Lung (tissue), 12 donors: ENCODE data around the gene KCNAB2. TPM values are rescaled to one million over a fixed set of nuclear protein-coding genes. Genes with fewer than 3 reads are reported as not detected.

Source experiments
- ATAC-seq: fragments of 200-7000 bp; cut with Tn5 transposase; one replicate; pipeline ENCODE4 v1.9.1; 2020; ENCODE audit warnings: moderate number of reproducible peaks; ENCODE audit not compliant: insufficient read depth, low FRiP score
- DNase-seq, 3 donors: peaks; one replicate each; pipeline ENCODE4 v3.0.0-alpha.2; 2013 to 2017
- H3K27ac ChIP-seq, 2 donors: one replicate each; pipeline ENCODE4 v1.5.1; 2013; ENCODE audit warnings: mild to moderate bottlenecking in 2 of 2, moderate library complexity in 2 of 2, control low read depth in 1 of 2, inconsistent platforms in 1 of 2, low read depth in 1 of 2, low read length in 1 of 2
- H3K27me3 ChIP-seq, 3 donors: one replicate each; pipeline ENCODE4 v1.5.1; 2013; ENCODE audit warnings: low read length in 2 of 3; ENCODE audit not compliant: control insufficient read depth in 3 of 3, insufficient read depth in 3 of 3
- H3K36me3 ChIP-seq, 4 donors: one replicate each; pipeline ENCODE4 v1.5.1; 2013; ENCODE audit warnings: low read length in 4 of 4, mild to moderate bottlenecking in 1 of 4, moderate library complexity in 1 of 4; ENCODE audit not compliant: control insufficient read depth in 4 of 4, insufficient read depth in 4 of 4
- H3K4me1 ChIP-seq, 5 donors: one replicate each; pipeline ENCODE4 v1.5.1; 2013; ENCODE audit warnings: low read length in 5 of 5, mild to moderate bottlenecking in 2 of 5, moderate library complexity in 1 of 5; ENCODE audit not compliant: control insufficient read depth in 5 of 5, insufficient read depth in 5 of 5
- H3K4me3 ChIP-seq: one replicate; pipeline ENCODE4 v1.5.1; 2013; ENCODE audit warnings: mild to moderate bottlenecking, control low read depth, moderate library complexity
- H3K9ac ChIP-seq, 2 donors: one replicate each; pipeline ENCODE4 v1.5.1; 2013; ENCODE audit warnings: low read length in 2 of 2, control low read depth in 1 of 2; ENCODE audit not compliant: insufficient read depth in 1 of 2
- H3K9me3 ChIP-seq, 4 donors: one replicate each; pipeline ENCODE4 v1.5.1; 2013; ENCODE audit warnings: low read length in 3 of 4, mild to moderate bottlenecking in 1 of 4, moderate library complexity in 1 of 4; ENCODE audit not compliant: control insufficient read depth in 4 of 4, insufficient read depth in 3 of 4
- WGBS, 2 donors: extraction: QIAGEN DNeasy Blood & Tissue Kit; methylation state at CpG; one replicate each; pipeline ENCODE4 v1.1.7; 2013; 5-methylcytosine and 5-hydroxymethylcytosine counted together
- polyA plus RNA-seq, 2 donors: library from polyadenylated mRNA; stranded (reverse); fragments of 200-250 nt; gene quantifications; one replicate each; pipeline ENCODE4 v1.2.1, GENCODE V29; 2013
- total RNA-seq, 2 donors: library from RNA; depleted of rRNA in 1 of 2; stranded (reverse); fragments of >200 nt in 1 of 2; gene quantifications; one replicate each; pipeline ENCODE4 v1.2.1, GENCODE V29; 2014 to 2021
- TF ChIP-seq, protein P1 (sequence below): IDR thresholded peaks from 2 replicates; pipeline ENCODE4 v1.5.1; 2012; ENCODE audit warnings: mild to moderate bottlenecking; ENCODE audit errors: control extremely low read depth, extremely low read depth
- donor health status: control.
- donor health status: control.
- donor health status: Bipolar disorder and iron deficiency.
- donor health status: healthy.
- donor health status: DM: yes; HTN: yes; CAD: no.

Gene KCNAB2
- total and polyA plus RNA-seq, 4 donors = 13.7 to 86.4 (median 45.5) TPM

DNA sequence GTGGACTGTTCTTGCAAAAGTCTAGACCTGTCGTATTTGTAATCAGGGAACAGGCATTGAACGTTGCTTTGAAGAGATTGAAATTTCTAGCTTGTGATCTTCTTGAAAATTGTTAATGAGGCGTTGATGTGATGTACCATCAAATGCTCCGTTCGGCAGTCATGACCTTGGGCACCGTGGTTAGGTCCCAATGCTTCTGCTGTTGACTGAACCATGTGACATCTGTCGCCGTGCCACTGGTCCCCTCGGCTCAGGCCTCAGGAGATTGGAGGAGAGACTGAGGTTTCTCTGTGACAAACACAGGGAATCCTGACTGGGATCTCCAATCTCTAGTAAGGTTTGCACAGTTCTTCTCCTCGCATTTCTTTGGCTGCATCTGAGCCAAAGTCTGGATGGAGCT lies 18.1 kb upstream of the KCNAB2 start:
- no peak overlapping the region for H3K4me3 ChIP-seq
- TF ChIP-seq, protein P1, sequence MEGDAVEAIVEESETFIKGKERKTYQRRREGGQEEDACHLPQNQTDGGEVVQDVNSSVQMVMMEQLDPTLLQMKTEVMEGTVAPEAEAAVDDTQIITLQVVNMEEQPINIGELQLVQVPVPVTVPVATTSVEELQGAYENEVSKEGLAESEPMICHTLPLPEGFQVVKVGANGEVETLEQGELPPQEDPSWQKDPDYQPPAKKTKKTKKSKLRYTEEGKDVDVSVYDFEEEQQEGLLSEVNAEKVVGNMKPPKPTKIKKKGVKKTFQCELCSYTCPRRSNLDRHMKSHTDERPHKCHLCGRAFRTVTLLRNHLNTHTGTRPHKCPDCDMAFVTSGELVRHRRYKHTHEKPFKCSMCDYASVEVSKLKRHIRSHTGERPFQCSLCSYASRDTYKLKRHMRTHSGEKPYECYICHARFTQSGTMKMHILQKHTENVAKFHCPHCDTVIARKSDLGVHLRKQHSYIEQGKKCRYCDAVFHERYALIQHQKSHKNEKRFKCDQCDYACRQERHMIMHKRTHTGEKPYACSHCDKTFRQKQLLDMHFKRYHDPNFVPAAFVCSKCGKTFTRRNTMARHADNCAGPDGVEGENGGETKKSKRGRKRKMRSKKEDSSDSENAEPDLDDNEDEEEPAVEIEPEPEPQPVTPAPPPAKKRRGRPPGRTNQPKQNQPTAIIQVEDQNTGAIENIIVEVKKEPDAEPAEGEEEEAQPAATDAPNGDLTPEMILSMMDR = no peak
- peaks cover 0 to 21% (median 5%) of the 10 kb centered on the region in 3 donors for H3K27me3 ChIP-seq
- ATAC-seq (no peak), DNase-seq (no peak)
- no peaks in the 10 kb centered on the region for H3K9me3 ChIP-seq
- H3K9ac ChIP-seq = no peak overlapping the region
- 23 to 49% methylated on average over 10 of the region's 10 CpGs for WGBS, 2 donors
- peak overlapping the region in 1 of 2 donors; percentile 48 for H3K27ac ChIP-seq
- peaks cover 0 to 1% (median 0%) of the 10 kb centered on the region in 4 donors for H3K36me3 ChIP-seq
- H3K4me1 ChIP-seq = peaks cover 0 to 7% (median 0%) of the 10 kb centered on the region in 5 donors

DNA sequence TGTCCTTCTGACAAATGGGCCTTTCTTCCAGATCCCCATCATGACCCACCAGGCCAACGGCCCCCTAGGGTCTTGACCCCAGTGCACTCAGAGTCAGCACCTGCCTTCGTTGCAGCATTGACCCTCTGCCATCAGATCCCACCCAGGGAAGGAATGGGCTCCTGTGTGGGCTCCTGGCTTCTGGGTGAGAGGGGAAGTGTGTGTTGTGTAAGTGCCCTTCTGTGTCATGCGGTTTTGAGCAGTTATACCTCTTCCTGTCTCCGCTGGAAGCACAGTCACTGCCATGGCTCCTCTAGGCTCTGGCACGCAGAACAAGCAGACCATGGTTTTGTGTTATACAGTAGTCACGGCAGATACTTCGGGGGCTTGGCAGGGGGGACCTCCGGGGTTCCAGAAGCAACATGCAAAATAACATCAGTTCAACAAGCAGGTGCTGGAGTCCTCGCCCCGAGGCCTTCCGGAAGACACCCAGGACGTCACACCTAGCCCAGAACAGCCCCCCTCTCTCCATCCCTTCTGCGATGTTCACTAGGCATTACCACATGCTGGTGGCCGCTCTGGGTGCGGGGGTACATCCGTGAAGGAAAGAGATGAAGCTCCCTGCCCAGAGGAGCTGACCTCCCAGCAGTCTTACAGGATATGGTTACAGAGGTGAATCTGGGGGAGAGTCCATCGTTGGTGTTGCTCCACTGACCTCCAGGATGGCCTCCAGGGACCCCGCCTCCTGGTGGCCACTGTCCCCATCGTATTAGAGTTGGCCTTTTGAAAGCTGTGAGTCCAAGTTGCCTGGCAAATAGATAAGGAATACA lies 17.4 kb upstream of the KCNAB2 start:
- Histone ChIP-seq H3K27me3 (peaks cover 0 to 27% (median 9%) of the 10 kb centered on the region in 3 donors), H3K9me3 (peaks cover 0 to 2% (median 0%) of the 10 kb centered on the region in 4 donors), H3K9ac (no peak overlapping the region), H3K4me1 (peaks cover 0 to 7% (median 0%) of the 10 kb centered on the region in 5 donors), H3K4me3 (no peak overlapping the region), H3K27ac (peak overlapping the region in 1 of 2 donors; percentile 84), H3K36me3 (peaks cover 0 to 1% (median 0%) of the 10 kb centered on the region in 4 donors)
- WGBS, 2 donors = 26 to 63% methylated on average over 19 of the region's 19 CpGs
- TF ChIP-seq, protein P1 = no peak
- peak; percentile 58 for ATAC-seq
- DNase-seq = peak in 1 of 3 donors; percentile 14

DNA sequence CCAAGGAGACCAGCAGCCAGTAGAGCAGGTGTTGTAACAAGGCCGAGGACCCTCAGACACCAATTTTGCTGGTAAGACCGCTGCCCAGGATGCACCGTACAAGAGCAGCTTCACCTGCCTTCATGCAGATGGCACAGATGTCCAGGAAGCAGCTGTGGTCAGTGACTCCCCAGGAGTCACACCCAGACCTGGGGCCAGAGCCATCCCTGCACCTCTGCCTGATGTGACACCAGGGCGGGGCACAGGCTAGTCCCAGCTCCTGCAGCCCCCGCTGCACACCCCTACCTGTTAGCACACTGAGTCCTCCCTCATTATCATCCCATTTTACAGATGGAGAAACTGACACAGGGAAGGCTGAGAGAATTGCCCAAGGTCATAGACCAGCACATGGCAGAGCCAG lies 16.3 kb upstream of the KCNAB2 start:
- TF ChIP-seq, protein P1 = no peak
- Histone ChIP-seq H3K4me3 (no peak overlapping the region), H3K27me3 (peaks cover 0 to 29% (median 11%) of the 10 kb centered on the region in 3 donors), H3K36me3 (peaks cover 0 to 1% (median 0%) of the 10 kb centered on the region in 4 donors), H3K27ac (no peak overlapping the region), H3K9me3 (peaks cover 0 to 2% (median 0%) of the 10 kb centered on the region in 4 donors), H3K9ac (no peak overlapping the region), H3K4me1 (peaks cover 0 to 7% (median 0%) of the 10 kb centered on the region in 5 donors)
- DNase-seq (no peak), ATAC-seq (no peak)
- 80 to 93% methylated on average over 5 of the region's 5 CpGs for WGBS, 2 donors
